Activated T-helper 9 cell treated with anti-CD3 and anti-CD28 coated beads, Interleukin-2, amount 50 U/mL, for 16 hours (primary cell): ENCODE results near the gene TSR3.
A peak's percentile ranks its signal among the peaks of the same experiment; 100 is the strongest.
"Not testable (repeated sequence)": the region's sequence is repeated elsewhere in the genome, so short reads cannot be mapped to it uniquely, and the experiment has no call there.

ENCODE experiments used
- DNase-seq: peaks from one replicate; pipeline ENCODE4 v3.0.0-alpha.2; 2020; ENCODE audit warnings: low read depth

Gene TSR3

DNA sequence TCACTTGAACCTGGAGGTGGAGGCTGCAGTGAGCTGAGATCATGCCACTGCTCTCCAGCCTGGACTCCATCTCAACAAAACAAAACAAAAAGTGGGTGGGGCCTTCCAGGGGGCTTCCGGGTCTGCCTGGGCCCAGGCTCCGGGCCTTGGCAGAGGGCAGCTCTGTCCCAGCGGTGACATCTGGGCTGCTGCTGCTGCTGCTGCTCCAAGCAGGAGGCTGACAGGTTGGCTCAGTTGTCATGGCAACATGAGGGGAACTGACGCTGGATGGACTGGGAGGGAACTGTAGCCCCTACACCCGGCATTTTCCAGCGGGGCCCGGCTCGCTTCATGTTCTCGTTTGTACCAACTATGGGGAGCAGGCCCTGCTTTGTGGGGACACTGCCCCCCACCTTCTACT, 14.2 kb downstream of the TSR3 start:
- DNase-seq = no peak

DNA sequence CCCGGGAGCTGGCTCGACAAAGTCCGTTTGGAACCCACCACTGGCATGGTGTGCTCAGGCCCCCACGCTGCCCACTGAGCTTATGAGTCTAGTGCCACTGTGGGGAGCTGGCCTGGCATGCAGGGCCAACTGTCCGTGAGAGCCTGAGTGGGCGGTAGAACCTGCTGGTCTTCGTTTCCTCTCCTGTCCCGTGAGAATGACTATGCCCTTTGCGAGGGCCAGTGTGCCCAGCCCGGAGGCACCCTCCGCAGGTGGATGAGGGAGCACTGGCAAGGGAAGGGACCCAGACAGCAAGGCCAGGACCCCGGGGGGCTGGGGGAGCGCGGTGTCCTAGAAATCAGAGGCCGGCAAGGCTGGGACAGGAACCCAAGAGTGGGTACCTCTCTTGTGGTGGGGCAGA, 15.1 kb downstream of the TSR3 start:
- DNase-seq = no peak

DNA sequence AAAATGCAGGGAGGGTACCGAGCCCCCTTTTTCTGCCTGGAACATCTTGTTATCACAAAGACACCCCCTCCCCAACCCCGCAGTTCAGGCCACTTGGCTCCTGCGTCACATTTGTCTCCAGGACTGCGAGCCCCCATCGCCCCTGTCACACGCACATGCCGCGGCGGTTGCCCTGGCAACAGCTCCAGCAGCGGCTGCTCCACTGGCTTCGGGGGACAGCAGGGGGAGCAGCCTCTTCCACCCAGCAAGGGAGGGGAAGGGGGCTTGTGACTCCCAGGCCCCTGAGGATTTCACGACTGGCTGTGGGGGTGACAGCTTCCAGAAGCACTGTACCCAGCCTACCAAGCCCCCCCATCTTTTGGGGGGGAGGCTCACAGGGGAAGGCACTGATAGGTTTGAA, 15.7 kb downstream of the TSR3 start:
- DNase-seq = no peak

DNA sequence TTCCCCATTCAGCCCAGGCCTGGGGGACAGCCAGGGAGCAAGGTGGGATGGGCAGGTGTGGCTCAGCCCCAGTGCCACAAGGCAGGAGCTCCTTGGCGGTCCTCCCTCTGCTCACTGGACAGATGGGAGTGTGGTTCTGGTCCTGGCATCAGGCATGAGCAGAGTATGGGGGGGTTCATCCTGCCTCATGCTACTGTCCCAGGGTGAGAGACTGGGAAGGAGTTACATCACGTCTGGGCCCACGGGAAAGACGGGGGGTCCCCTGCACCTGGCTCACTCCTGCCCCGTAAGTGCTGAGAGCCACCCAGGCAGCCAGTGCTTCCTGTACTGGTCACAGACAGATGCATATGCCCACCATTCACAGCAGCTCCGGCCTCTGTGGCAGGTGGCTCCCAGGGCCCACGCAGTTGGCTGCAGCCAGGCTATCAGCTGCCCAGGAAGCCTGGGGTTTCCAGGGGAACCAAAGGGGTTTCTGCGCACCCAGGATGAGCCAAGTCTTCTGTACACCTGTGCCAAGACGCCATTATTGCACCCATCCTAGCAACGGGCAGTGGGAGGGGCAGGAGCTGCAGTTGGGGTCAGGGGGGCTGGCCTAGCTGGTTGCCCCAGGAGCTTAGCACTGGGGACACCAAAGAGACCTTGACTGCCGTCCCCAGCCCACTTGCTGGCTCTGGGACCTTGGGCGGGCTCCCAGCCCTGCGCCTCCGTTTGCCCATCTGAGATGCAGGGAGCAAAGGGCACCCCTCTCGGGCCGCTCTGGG, 16.3 kb downstream of the TSR3 start:
- DNase-seq = no peak

DNA sequence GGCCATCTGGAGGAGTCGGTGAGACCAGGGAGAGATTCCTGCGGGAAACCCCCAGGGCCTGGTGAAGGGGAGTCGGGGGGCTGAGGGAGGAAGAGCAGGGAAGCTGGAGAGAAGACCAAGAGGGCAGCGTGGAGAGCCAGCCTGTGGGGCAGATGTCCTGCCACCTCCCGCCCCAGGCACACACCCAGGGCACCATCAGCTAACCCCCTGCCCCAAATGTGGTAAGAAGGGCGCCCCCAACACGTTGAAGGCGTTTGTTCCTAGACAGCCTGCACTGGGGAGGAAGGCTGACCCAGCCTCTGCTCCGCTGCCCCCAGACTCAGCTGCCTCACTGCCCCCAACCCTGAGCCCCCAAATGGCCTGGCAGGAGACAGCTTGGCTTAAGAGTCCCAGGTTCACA, 16.9 kb downstream of the TSR3 start:
- no peak for DNase-seq

DNA sequence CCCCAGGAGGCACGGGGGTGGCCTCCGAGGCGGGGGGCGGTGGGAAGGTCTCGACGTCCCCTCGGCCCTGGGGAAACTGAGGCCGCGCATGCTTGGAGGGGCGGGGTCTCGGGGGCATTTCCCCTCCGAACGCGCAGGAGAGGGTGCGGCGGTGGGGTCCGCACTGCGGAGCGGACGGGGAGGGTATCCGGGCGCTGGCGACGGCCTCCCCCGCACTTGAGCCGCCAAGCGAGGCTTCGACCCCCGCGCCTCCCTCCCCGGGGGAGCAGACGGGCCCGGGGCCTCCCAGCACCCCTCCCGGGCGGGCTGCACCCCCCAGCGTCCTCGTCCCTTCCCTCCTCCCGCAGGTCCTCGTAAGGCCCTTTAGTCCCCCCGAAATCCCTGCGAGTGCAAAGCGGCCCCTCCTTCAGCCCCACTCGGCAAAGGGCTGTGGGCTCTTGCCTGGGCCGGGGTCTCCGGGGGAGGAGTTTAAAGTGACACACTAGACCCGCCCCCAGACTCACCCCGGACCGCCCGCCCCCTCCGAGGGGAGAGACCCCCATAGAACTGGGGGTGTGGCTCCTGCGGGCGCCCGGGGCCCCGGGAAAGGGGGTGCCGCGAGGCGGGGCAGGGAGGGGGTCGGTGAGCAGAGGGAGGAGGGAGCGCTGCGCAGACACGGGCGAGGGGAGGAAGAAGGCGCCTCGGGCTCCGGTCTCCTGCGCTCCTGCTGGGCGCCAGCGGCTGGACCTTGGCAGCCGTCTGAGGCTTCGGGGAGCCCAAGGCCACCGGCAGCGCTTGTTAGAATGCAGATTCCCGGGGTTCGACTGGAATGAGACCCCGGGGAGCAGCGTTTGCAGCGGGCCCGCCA, 17.6 kb downstream of the TSR3 start:
- DNase-seq = no peak

DNA sequence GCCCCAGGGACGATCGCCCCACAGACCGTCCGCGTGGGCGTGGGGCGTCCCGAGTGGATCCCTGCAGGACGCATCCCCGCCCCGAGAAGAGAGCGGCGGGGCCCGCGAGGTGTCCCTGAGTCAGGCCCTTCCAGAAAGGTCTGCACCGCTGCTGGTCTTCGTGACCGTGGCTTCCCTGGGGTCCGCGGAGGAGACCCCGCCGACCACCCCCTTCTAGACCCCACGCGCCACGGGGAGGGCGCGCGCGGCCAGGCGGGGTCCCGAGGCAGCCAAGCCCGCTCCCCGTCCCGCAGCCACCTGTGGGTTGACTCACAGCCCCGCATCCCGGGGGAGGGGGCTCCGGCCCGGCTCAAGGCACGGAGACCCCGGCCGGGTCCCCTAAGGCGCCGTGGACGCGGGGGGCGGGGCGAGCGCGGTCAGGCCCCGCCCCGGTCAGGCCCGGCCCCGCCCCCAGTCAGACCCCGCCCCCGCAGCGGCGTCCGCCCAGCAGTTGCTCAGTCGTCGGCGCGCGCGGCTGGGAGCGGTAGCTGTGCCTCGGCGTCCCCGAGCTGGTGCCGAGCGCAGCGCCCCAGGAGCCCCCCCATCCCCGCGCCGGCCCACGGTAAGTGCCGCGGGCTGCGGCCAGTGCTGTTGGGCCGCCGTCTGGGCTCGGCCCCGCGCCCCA, 18.4 kb downstream of the TSR3 start, which contains the start of gene BAIAP3:
BAIAP3 (plus strand) TSS at position 497 of the 664 bp plus-strand sequence. CDS start 4,905 bp downstream, outside the sequence.
- peak; percentile 44 for DNase-seq

DNA sequence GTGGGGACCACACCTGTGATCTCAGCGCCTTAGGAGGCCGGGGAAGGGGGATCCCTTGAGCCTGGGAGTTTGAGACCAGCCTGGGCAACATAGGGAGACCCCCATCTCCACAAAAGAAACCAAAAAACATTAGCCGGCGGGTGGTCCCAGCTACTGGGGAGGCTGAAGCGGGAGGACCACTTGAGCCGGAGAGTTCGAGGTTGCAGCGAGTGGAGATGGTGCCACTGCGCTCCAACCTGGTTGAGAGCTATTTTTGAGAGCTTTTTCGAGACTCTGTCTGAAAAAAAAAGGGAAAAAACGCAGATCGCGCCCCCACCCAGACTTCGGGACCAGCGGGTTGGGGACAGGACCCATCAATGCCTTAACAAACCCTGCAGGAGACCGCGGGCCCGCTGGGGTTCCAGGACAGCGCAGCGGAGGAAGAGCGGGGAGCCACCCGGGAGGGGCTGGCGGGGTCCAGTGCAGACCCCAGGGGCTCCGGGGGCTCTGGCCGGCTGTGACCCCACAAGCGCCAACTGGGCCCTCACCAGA, 19.0 kb downstream of the TSR3 start:
- DNase-seq = no peak

DNA sequence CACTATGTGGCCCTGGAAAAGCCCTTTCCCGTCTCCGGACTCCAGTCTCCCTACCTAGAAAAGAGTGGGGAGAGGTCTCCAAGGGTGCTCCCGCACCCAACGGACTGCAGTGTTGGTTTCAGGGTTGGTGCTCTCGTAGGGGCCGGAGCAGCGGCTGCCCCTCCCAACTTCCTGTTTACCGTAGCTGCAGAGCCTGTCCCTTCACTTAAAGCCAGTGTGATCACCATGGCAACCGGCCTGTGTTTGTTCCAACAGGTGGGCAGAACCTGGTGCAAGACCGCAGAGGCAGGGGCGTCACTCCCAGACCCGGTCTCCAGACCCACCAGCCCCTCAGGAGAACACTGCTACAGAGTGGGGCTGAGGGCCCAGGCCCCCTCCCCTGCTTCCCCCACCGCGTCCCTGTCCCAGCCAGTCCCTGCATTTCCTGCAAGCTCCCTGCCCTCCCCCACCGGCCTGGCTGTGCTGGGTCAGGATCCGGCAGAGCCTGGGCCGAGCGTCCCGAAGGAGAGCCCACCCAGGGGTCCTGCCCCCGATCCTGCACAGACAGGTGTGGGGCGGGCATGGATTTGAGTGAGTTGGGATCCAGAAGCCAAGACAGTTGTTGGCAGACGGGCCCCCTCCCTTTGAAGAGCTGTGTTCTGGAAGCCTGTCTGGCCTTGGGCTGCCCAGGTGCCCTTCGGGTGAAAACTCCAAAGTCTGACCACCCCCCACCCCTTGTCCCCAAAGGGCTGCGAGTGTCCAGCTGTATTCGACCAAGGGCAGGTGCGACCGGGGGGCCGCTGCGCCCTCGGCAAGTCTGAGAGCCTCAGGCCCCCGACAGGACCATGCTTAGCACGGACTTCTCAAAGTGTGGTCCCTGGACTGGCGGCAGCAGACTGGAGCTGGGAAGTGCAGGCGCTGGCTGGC, 19.7 kb downstream of the TSR3 start:
- no peak for DNase-seq

DNA sequence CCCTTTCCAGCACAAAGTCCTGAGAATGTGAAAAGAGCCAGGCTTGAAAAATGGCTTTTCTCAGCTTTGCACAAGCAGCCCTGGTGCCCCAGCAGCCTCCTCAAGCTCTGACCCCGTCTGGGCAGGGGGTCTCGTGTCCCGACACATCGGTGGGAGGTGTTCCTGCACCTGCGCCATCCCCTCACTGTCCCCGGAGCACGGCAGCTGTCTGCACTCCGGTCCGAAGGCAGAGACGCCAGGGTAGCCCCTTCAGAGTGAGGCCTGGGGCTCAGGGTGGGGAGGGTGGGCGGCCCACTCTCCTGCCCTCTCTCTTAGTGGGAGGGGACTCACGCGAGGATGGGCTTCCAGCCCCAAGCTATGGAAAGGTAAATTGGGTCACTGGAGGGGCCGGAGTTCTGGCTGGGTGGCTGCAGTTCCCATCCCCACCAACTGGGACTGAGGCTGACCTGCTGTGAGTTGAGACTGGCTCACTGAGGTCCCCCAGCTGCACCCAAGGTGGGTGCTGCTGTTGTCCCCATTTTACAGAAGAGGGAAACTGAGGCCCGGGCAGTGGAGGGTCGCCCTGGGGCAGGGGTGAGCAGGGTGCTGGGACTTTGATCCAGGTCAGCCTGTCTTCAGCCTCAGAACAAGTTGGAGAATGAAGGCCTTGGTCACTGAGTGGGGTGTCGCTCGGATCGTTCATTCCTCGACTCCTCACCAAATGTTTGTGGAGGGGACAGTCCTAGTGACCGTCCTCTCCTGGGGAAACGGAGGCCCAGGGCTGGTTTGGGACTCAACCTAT, 20.6 kb downstream of the TSR3 start:
- no peak for DNase-seq

DNA sequence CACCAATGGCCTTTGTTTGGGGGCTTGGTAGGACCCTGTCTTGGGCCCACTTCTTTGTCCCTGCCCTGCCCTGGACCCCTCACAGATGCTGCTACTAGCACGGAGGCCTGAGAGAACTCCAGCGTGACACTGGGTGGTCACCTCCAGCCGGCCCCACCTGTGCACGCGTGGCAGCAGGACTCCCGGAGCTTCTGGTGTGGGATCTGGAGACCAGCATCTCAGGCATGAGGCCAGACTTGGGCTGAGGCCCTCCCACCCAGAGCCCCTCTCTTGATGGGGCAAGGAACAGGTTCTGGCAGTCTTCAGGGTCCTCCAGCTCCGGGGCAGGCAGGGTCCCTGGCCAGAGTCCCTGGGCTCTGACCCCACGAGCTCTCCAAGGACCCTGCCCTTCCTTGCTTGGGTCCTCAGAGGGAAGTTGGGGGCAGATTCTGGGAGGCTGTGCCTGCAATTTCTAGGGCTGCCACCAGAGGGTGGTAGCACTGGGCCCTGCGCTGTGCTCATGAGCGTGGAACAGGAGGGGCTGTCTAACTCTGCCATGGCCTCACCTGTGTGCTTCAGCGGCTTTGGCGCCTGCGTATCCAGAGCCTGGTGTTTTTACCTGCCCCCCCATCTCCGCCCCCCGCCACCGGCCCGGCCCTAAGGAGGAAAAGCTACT, 21.3 kb downstream of the TSR3 start:
- no peak for DNase-seq

DNA sequence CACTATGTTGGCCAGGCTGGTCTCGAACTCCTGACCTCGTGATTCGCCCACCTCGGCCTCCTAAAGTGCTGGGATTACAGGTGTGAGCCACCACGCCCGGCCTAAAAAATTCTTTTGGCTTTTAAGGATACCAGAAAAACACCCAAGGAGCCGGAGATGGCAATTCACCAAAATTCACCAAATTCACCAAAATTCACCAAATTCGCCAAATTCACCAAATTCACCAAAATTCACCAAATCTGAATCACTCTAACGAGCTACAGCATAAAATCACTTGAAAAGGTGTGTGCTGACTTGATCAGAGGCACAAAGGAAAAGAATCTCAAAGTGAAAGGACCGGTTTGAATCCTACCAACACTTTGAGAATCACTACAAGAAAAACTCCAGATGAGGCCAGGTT, 22.7 kb downstream of the TSR3 start:
- not testable (repeated sequence) for DNase-seq

DNA sequence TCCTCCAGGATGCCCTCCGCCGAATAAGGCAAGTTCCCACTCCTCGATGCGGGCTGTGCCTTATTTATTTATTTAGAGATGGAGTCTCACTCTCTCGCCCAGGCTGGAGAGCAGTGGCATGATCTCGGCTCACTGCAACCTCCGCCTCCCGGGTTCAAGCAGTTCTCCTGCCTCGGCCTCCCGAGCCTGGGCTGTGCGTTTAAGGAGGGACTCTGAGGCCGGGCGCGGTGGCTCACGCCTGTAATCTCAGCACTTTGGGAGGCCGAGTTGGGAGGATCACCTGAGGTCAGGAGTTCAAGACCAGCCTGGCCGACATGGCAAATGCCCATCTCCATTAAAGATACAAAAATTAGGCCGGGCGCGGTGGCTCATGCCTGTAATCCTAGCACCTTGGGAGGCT, 23.5 kb downstream of the TSR3 start:
- DNase-seq = not testable (repeated sequence)

DNA sequence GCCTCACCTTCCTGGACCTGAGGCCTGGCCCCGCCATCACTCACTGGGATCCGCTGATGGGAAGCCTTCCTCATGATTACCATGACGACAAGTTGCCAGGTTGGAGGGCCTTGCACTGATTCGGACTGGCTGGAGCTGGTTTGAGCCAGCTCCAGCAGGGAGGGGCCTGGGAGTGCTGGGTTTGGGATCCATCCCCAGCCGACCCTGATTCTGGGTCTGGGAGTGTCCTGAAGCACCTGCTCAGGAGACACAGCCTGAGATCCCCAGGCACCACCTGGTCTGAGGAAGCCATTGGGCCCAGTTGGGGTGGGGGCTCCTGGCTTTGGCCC, 24.1 kb downstream of the TSR3 start:
- no peak for DNase-seq

DNA sequence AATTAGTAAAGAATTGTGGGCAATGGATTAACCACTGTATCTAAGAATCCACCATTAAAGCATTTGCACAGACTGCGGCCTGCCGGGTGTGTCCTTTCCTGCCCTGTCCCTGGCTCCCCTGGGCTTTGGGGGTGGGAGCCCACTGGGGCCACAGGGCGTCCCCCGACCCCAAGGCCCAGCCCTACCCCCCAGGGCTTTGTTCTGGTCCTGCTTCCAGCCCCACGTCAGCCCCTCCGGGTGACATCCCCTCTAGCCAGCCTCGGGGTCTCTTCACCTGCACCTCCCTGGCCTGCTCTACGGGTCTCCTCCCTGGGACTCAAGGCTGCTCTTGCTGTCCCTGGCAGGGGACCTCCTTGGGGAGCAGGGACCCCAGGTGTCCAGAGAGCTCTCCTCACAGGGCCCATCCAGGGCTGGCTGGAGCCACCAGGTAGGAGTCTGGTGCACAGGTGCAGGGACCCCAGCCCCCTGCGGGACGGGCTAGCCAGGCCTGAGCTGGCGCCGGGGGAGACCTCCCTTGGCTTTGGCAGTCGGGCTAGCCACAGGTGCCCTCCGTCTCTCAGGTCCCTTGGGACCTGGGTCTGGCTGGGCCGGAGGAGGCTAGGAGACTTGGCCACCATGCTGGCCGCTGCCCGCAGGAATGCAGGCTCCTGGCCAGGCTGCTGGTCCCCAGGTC, 24.6 kb downstream of the TSR3 start:
- no peak for DNase-seq

DNA sequence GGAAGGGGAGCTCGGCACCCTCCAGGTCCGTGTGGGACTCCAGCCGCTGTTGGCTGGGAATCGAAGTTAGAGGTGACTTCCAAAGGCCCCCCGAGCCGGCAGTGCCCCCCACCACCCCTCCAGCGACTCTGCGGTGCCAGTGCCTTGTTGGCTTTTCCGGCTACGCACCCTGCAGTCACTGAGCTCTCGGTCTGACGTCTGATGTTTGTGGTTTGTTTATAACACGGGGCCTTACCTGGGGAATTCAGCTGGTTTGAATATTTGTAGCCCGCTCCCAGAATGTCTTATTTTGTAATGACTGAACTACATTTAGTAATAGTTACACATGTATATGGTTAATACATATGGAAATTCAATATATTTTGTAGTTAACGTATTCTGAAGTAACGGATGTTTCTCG, 25.3 kb downstream of the TSR3 start:
- no peak for DNase-seq

DNA sequence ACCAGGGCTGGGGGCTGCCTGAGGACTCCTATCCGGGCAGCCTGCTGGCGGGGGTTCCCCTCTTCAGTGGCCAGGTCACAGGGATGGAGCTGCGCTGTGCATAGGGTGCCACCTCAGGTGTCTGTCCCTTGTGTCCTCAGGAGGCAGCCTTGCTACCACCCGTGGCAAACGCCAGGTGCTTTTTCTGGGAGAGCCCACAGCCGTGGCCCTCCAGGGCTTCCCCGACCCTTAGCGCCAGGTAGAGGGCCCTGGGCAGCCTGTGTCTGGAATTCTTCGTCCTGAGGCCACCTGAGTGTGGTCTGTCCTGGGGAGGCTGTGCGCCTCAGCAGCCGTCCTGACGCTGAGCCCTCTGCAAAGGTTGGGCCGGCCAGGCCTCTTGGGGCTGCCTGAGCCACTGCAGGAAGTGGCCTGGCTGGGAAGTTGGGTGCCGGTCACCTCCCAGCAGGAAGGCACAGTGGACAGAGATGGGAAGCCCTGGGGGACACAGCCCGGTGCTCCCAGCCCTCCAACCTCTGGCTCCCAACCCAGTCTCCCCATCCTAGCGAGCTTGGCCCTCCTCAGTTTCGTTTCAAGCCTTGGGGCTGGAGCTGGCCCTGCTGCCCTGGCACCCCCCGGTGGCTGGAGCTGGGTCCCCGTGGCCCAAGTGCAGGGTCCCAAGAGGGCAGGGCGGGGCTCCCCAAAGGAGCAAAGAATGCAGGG, 25.9 kb downstream of the TSR3 start:
- no peak for DNase-seq

DNA sequence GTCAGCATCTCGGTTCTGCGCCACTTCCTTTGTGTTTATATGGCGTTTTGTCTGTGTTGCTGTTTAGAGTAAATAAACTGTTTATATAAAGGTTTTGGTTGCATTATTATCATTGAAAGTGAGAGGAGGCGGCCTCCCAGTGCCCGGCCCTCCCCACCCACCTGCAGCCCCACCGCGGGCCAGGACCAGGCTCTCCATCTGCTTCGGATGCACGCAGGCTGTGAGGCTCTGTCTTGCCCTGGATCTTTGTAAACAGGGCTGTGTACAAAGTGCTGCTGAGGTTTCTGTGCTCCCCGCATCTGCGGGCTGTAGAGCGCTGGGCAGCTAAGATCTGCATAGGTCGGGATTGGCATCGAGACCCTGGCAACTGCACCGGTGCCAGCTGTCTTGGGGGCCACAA, 26.4 kb downstream of the TSR3 start:
- no peak for DNase-seq

DNA sequence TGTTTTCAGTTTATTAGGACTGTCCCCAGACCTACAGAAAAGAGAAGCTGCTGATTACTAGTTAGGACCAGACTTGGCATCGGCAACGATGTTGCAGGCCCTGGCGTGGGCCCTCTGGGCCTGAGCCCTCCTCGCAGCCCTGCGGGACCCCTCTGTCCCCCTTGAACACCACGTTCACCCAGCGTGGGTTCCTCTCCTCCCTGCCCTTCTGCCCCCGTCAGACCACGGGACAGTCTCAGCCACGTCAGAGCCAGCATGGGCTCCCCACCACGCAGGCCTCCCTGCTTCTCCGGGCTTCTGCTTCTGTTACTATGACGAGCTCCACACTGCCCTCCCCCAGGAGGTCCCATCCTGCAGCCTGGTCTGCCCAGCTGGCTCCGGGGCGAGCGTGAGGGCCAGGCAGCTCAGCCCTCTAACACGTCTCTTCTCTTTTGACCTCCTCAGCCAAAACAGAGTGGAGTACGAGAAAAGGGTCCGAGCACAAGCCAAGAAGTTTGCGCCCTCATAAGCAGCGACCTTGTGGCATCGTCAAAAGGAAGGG, 27.3 kb downstream of the TSR3 start:
- no peak for DNase-seq
